ENCODE measurements around the gene CLEC4G. TPM values are rescaled to one million over a fixed set of nuclear protein-coding genes. Genes with fewer than 3 reads are reported as not detected.

Gene CLEC4G
- total and polyA plus RNA-seq, 2 of the 13 experiments (the other 11 are each of a cell fraction or from before 2014, with no cell fraction given) = not detected

DNA sequence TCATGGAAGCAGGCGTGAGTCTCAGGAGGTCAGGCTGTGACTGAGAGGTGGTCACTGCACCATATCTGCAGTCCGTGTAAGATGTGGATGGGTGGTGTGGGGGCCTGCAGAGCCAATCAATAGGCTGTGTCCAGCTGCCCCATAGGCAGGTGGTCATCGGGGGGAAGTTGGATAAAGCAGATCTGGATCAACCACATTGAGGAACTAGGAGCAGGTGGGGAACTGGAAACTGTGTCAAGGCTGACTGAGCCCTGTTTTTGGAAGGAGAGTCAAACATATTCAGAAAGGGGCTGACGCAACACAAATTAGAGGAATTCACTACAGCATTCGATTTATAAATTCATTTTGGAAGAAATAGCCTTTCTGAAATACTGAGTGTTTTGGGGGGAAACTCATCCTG, 46.2 kb upstream of the CLEC4G start:
- in situ Hi-C loops (cut with HindIII; ENCODE audit: extremely low pct_ligation_motif_present, low pct_unique_long_range_greater_than_20kb) = no loop called here

DNA sequence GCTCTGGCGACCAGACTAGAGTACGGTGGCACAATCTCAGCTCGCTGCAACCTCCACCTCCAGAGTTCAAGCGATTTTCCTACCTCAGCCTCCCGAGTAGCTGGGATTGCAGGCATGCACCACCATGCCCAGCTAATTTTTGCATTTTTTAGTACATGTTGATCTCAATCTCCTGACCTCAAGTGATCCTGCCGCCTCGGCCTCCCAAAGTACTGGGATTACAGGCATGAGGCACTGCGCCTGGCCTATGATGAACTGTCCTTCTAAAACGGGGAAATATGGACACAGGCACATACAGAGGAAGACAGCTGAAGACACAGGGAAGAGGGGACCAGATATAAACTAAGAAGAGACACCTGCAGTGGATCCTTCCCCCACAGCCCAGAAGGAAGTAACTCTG, 43.9 kb upstream of the CLEC4G start:
- Histone ChIP-seq H4K20me1 (ENCODE audit: insufficient read depth, low read length) (no peaks in the 10 kb centered on the region), H2AFZ (ENCODE audit: low read length) (no peak overlapping the region), H3K27ac (ENCODE audit: extremely low read length, insufficient read depth, low read length) (no peak overlapping the region), H3K36me3 (replicated peaks in 1 of 2; ENCODE audit: control insufficient read depth in 1 of 2, insufficient read depth in 2 of 2, low read length in 2 of 2) (no peaks in the 10 kb centered on the region), H3K9me3 (ENCODE audit: low read length) (no peaks in the 10 kb centered on the region), H3K4me1 (ENCODE audit: insufficient read depth, low read length) (no peaks in the 10 kb centered on the region), H3K9ac (ENCODE audit: insufficient read depth, low read depth, low read length) (no peak overlapping the region), H3K27me3 (ENCODE audit: control insufficient read depth in 1 of 2, insufficient read depth in 2 of 2, low read length in 2 of 2) (peaks cover 0 to 41% of the 10 kb centered on the region in 2 experiments; a peak in 2 of 5 replicates), H3K79me2 (ENCODE audit: insufficient read depth, low read length) (no peaks in the 10 kb centered on the region), H3K4me2 (ENCODE audit: low read depth, low read length) (no peak overlapping the region), H3K4me3 (replicated peaks in 1 of 3; ENCODE audit: insufficient read depth in 1 of 3, low read depth in 2 of 3, low read length in 3 of 3) (no peak overlapping the region)
- WGBS (ENCODE audit: low lambda C conversion rate) = 48% methylated on average over 9 of the region's 9 CpGs
- CTCF ChIA-PET (ENCODE audit: low intra/inter-chr PET ratio, low total read pairs) = no interaction called here
- no TSS peak for BruUV-seq (replicated peaks)
- no peak for DNase-seq (ENCODE audit: low spot score)
- intact Hi-C loops (cut with micrococcal nuclease; ENCODE audit: unreplicated experiment) (no loop called here), in situ Hi-C loops (cut with HindIII; ENCODE audit: extremely low pct_ligation_motif_present, low pct_unique_long_range_greater_than_20kb) (no loop called here)
- ATAC-seq = no peak
- TF ChIP-seq CENPT (CRISPR knock-in tag; IDR thresholded peaks at IDR 0.05; ENCODE audit: low read depth) = no peak
- TF ChIP-seq, protein P1, sequence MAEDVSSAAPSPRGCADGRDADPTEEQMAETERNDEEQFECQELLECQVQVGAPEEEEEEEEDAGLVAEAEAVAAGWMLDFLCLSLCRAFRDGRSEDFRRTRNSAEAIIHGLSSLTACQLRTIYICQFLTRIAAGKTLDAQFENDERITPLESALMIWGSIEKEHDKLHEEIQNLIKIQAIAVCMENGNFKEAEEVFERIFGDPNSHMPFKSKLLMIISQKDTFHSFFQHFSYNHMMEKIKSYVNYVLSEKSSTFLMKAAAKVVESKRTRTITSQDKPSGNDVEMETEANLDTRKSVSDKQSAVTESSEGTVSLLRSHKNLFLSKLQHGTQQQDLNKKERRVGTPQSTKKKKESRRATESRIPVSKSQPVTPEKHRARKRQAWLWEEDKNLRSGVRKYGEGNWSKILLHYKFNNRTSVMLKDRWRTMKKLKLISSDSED (CRISPR knock-in tag; IDR thresholded peaks at IDR 0.05) = no peak
- POLR2A ChIA-PET = no interaction called here
- FAIRE-seq = no peak

More for the DNA sequence above, 46.2 kb upstream of the CLEC4G start:
- ATAC-seq (no peak), FAIRE-seq (no peak), DNase-seq (ENCODE audit: low spot score) (no peak)
- no peaks in the 10 kb centered on the region for H3K79me2 ChIP-seq (ENCODE audit: insufficient read depth, low read length)
- H3K4me3 ChIP-seq (replicated peaks in 1 of 3; ENCODE audit: insufficient read depth in 1 of 3, low read depth in 2 of 3, low read length in 3 of 3) = no peak overlapping the region
- H3K9me3 ChIP-seq (ENCODE audit: low read length) = no peaks in the 10 kb centered on the region
- intact Hi-C loops (cut with micrococcal nuclease; ENCODE audit: unreplicated experiment) = no loop called here
- H3K4me2 ChIP-seq (ENCODE audit: low read depth, low read length) = no peak overlapping the region
- no peak overlapping the region for H3K27ac ChIP-seq (ENCODE audit: extremely low read length, insufficient read depth, low read length)
- BruUV-seq (replicated peaks) = no TSS peak
- no peaks in the 10 kb centered on the region for H3K36me3 ChIP-seq (replicated peaks in 1 of 2; ENCODE audit: control insufficient read depth in 1 of 2, insufficient read depth in 2 of 2, low read length in 2 of 2)
- H3K9ac ChIP-seq (ENCODE audit: insufficient read depth, low read depth, low read length) = no peak overlapping the region
- ChIA-PET POLR2A (no interaction called here), CTCF (ENCODE audit: low intra/inter-chr PET ratio, low total read pairs) (no interaction called here)
- TF ChIP-seq NR1H2 (CRISPR knock-in tag; IDR thresholded peaks at IDR 0.05; ENCODE audit: borderline replicate concordance, low read depth) (no peak), FIP1L1 (IDR thresholded peaks at IDR 0.05; ENCODE audit: borderline replicate concordance, insufficient read depth, low read depth, low read length) (no peak), SRSF1 (optimal IDR thresholded peaks at IDR 0.05; ENCODE audit: low read depth, low read length) (no peak), MXI1 (IDR thresholded peaks at IDR 0.05; ENCODE audit: borderline replicate concordance, low read depth, low read length) (no peak), HMG20B (CRISPR knock-in tag; conservative IDR thresholded peaks at IDR 0.05) (no peak)
- peaks cover 0 to 48% of the 10 kb centered on the region in 2 experiments; a peak in 2 of 5 replicates for H3K27me3 ChIP-seq (ENCODE audit: control insufficient read depth in 1 of 2, insufficient read depth in 2 of 2, low read length in 2 of 2)
- no peaks in the 10 kb centered on the region for H3K4me1 ChIP-seq (ENCODE audit: insufficient read depth, low read length)
- WGBS (ENCODE audit: low lambda C conversion rate) = 14% methylated on average over 5 of the region's 5 CpGs
- H4K20me1 ChIP-seq (ENCODE audit: insufficient read depth, low read length) = no peaks in the 10 kb centered on the region
- no peak overlapping the region for H2AFZ ChIP-seq (ENCODE audit: low read length)
